ENCODE measurements around the gene S100A5.
A peak's percentile ranks its signal among the peaks of the same experiment; 100 is the strongest.
"Not testable (repeated sequence)": the region's sequence is repeated elsewhere in the genome, so short reads cannot be mapped to it uniquely, and the experiment has no call there.

The S100A5 gene, protein sequence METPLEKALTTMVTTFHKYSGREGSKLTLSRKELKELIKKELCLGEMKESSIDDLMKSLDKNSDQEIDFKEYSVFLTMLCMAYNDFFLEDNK

DNA sequence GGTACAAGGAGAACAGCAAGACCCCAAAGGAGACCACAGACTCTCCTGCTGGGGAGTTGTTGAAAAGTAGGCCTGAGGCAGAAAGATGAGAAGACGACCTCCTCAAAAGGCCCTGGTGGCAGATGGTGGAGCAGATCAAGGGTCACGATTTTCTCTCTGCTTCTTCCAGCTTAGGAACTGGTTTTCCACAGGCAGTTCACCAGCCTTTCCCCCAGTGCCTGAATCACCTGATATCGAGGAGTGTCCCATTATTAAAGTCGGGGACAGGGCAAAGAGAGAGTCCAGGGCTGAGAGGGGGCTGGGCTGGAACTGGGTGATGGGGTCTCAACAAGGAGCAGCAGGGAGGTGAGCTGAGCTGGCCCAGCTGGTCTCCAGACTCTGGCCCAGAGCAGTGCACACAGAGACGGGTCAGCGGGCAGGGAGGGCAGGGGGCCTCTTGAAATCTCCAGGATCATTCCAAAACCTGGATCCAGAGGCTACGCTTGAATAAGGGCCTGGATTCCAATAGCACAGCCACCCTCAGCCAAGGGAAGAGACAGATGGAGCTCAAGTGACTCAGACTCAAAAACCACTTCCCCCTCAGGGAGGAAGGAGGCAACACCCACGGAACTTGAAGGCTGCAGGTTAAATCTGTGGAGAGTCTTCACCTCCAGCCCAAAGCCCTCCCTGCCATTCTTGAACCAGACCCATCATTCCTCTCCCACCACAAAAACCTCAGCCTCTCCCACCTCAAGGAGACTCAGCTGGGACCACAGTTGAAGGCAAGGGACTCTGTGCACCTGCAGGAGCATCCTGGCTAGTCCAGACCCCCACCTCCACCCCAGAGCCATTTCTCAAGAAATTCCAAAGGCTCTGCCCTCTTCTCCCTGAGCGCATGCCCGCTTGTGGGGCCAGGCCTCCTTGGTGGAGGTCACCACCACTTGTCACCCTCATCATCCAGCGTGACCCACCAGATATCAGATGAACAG is at the start of gene S100A5:
TSS of gene S100A5 (minus strand) at position 541 of the 968 bp plus-strand sequence. CDS start 743 bp downstream, outside the sequence.
- peak; percentile 54 for DNase-seq

DNA sequence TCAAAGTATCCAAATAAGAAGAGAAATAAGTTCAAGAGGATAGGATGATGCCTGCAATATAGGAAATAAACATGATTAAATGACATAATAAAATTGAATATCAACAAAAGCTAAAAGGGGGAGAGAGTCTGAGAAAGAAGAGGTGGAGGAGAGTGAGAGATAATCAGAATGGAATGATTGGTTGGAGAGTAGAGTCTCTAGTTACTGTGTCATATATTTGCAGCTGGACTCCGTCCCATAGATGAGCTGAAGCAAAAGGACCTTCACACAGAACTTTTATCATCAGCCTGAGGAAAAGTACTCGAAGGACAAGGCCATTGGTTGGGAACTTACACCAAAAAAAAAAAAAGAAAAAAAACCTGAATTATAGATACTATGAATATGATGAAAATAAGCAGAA is 47.7 kb upstream of the S100A5 start:
- DNase-seq, result no peak

DNA sequence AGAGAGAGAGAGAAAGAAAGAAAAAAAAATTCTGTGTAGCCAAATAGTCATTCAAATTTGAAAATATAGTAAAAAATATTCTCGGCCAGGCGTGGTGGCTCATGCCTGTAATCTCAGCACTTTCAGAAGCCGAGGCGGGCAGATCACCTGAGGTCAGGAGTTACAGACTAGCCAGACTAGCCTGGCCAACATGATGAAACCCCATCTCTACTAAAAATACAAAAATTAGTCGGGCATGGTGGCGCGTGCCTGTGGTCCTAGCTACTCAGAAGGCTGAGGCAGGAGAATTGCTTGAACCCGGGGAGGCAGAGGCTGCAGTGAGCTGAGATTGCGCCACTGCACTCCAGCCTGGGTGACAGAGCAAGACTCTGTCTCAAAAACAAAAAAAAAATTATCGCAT is 47.3 kb upstream of the S100A5 start:
- not testable (repeated sequence) for DNase-seq

DNA sequence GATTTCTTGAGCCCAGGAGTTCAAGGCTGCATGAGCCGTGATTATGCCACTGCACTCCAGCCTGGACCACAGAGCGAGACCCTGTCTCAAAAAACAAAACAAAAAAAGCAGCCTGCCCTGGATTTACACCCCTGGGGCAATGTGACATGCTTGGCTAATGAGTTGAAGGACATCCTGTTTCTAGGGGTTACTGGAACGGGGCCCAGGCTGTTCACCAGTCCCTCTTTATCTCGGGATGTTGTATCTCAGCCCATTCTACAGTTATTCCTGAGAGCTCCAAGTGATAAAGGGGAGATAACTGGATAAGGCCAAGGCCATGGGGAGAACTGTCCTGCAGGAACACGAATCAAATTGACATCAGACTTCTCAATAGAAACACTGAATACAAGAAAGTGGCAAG is 46.6 kb upstream of the S100A5 start:
- DNase-seq, result no peak

DNA sequence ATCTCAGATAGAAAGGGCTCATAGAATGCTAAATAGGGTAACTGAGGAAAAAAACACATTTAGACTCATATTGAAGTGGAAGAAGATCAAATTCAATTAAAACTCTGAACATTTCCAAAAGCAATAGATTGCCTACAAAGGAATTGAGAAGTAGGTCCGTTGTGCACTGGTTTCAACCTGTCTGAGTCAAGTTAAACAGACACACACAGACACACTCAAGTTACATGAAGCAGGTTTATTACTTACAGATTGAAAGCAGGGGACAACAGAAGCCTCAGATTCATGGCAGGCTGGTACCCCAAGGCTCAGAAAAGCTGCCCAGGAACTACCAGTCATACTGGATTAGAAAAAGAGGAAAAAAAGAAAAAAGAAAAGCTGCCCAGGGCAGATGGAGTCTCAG is 45.6 kb upstream of the S100A5 start:
- no peak for DNase-seq

DNA sequence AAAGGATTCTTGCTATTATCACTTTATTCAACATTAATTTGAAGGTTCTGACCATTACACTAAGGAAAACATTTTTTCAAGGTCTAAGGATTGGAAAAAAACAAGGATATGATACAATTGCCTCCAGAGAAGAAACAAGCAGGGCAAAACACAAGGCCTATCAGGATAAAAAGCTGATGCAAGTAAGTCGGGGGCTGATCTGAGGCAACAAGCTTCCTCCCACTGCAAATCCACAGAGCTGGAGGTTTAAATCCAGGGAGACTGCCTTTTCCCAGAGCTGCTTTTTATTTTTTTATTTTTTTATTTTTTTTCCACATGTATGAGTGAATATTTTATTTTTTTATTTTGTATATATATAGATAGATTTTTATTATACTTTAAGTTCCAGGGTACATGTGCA is 44.3 kb upstream of the S100A5 start:
- DNase-seq, result no peak

DNA sequence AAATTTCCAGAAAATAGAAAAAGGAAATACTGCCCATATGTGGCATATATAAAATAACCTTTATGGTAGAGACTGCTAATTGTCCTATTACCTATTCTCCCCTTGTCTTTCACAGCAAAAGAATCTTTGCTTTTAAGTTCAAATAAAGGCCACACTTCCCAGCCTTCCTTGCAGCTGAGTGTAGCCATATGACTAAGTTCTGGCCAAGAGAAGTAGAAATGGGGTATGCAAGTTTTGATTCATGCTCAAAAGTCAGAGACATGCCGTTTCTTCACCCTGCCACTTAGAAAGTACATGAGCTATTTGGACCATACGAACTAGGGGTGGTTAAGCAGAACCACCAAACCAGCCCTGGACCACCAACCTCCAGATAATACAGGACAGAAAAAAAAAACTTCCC is 43.2 kb upstream of the S100A5 start:
- DNase-seq, result no peak

DNA sequence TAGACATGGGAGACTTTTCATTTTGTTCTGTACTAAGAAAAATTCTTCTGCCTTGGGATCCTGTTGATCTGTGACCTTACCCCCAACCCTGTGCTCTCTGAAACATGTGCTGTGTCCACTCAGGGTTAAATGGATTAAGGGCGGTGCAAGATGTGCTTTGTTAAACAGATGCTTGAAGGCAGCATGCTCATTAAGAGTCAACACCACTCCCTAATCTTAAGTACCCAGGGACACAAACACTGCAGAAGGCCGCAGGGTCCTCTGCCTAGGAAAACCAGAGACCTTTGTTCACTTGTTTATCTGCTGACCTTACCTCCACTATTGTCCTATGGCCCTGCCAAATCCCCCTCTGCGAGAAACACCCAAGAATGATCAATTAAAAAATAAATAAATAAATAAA is 42.8 kb upstream of the S100A5 start:
- not testable (repeated sequence) for DNase-seq

DNA sequence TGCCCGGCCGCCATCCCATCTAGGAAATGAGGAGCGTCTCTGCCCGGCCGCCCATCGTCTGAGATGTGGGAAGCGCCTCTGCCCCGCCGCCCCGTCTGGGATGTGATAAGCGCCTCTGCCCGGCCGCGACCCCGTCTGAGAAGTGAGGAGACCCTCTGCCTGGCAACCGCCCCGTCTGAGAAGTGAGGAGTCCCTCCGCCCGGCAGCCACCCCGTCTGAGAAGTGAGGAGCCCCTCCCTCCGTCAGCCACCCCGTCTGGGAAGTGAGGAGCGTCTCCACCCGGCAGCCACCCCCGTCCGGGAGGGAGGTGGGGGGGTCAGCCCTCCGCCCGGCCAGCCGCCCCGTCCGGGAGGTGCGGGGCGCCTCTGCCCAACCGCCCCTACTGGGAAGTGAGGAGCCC is 42.1 kb upstream of the S100A5 start:
- DNase-seq, result not testable (repeated sequence)

DNA sequence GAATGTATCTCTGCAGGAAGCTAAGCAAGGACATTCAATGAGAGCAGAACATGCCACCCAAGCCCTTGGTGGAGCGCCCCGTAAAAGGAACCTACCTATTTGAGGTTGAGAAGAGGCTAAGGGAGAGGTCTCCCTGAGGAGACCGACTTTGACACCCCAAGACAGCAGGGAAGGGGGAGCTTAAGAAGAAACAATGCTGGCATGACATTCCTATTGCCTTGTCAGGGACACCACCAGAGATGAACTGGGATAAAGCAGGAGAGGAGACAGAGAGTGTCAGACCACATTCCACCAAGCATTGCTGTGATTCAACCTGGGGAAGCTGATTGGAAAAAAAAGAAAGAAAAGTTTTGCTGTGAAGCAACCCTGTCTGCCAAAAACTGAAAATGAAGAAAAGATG is 38.2 kb upstream of the S100A5 start:
- no peak for DNase-seq

DNA sequence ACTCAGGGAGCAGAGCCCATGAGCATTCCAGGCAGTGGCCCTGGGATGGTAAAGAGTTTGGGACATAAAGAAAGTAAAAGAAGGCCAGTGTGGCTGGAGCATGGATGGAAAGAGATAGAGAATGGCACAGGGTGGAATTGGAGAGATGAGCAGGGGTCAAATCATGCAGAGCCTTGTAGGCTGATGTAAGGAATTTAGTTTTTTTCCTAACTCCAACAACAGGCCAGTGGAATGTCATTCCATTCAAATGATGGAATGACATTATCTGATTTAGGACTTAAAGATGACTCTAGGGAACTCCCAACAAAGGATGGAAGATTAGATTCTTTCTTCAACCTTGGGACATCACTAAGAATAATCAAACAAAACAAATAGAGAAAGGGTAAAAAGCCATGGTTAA is 37.8 kb upstream of the S100A5 start:
- DNase-seq, result no peak

DNA sequence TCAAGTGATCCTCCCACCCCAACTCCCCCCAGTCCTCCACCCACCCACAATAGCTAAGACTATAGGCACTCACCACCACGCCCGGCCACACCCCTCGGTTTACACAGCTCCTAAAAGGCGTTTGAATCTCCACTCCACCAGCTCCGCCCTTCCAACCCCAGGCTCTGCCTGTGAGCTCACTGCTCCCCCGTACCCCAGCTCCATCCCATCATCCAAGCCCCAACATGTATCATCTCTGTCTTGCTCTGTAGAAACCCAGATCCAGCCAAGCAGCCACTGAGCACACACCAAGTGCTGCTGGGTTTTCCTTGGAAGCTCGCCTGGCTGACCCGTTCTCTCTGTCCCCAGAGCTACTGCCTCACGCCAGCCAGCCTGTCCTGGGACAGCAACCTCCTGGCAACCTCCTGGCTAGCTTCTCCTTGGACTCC is 36.9 kb upstream of the S100A5 start:
- DNase-seq, result no peak

DNA sequence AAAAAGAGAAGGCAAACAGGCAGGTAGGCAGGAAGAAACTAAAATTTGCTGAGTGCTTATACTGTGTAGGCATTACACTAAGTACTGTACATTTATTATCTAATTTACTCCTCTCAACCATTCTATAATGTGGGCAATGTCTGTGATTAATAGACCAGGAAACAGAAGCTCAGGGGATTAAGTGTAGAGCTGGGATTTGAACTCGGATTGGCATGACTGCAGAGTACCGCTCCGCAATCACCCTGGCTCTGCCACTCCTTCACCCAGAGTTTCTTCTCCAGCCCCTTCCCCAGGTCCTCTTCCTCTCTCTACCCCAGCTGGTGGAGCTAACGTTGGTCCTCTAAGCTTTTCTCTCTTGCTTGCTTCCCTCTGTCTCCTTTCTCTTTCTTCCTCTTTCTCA is 36.4 kb upstream of the S100A5 start:
- no peak for DNase-seq

DNA sequence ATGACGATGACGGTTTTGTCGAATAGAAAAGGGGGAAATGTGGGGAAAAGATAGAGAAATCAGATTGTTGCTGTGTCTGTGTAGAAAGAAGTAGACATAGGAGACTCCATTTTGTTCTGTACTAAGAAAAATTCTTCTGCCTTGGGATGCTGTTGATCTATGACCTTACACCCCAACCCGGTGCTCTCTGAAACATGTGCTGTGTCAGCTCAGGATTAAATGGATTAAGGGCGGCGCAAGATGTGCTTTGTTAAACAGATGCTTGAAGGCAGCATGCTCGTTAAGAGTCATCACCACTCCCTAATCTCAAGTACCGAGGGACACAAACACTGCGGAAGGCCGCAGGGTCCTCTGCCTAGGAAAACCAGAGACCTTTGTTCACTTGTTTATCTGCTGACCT is 34.8 kb upstream of the S100A5 start:
- DNase-seq, result not testable (repeated sequence)

DNA sequence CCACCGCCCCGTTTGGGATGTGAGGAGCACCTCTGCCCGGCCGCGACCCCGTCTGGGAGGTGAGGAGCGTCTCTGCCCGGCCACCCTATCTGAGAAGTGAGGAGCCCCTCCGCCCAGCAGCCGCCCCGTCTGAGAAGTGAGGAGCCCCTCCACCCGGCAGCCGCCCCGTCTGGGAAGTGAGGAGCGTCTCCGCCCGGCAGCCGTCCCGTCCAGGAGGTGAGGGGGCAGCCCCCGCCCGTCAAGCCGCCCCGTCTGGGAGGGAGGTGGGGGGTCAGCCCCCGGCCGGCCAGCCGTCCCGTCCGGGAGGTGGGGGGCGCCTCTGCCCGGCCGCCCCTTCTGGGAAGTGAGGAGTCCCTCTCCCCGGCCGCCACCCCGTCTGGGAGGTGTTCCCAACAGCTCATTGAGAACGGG is 34.4 kb upstream of the S100A5 start:
- not testable (repeated sequence) for DNase-seq

DNA sequence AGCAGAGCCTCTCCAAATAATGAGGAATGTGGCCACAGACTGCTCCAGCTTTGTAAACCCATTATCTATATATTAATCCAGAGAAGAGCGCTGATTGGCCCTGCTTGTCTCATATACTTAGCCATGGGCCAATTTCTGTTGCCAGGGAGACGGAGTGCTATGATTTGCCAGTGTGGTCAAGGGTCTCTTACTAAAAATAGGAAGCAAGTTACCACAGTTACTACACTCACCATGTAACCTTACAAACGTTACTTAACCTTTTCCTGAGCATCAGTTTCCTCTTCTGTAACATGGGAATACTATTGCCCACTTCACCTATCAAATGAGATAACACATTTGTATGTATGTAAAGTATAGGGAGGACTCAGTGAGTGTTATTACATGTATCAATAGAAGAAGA is 32.6 kb upstream of the S100A5 start:
- DNase-seq, result no peak

DNA sequence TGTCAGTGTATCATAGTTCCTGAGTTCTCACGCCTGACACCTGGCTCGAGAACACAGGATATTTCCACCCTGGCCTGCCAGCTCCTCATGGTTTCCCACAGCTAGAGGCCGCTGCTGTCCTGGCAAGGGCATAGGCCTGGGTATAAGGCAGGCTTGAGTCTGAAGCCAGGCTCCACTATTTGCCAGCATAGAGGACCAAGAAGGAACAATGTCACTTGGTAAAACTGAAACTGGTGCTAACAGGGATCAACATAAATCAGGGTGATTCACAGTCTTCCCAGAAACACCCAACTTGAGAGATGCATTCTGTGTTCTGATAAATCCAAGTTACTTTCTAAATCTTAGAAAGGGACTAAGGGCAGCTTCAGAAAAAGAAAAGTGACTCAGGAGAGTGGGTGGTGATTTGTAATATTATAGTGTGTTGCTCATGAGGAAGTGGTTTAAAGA is 31.9 kb upstream of the S100A5 start:
- peak; percentile 53 for DNase-seq

DNA sequence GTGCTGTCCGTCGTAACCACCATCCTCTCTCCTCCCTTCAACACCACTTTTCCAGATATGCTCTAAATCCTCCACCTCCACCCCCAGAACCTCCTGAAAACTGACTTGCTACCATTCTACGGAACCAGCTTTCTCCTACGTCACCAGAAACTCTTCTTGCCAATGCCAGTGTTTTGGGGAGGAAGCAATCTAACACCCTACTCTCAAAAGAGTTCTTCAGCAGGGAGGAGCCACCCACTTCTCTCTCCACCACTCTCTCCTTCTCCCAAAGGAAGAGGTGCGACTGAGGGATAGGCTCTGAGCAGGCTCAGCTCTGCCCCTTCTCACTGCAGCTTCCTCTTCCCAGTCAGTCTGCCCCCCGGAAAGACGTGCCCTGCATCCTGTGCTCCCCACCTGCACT is 31.0 kb upstream of the S100A5 start:
- DNase-seq, result no peak

DNA sequence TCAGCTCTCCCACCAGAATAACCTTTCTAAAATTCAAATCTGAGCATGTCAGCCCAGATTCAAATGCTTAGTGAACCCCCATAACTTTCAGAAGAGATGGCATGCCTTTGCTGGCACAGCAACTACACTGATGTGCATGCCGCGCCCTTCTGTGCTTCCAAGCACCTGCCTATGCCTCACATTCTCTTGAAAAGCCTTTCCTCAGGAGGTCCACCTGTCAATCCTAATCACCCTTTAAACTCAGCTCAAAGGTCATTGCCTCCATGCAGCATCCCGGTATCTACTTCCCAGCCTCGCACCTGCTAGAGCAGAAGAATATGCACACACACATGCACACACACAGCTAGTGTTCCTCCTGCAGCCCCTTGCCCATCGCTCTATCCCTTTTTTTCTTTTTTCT is 30.1 kb upstream of the S100A5 start:
- no peak for DNase-seq

DNA sequence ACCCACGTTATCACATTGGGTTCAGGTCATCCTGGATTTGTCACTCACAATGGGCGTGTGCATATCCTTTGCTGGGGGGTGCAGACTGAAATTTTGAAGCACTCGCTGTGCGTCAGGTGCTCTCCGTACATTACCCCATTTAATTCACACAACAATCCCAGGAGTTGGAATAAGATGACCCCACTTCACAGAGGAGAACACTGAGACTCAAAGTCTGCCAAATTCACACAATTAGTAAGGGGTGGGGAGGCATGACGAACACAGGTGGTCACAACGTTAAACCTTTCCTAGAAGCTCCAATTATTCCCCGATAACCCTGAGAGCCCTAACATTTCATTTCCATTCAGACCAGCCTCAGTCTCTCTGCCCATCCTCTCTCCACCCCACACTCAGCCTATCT is 28.7 kb upstream of the S100A5 start:
- no peak for DNase-seq

DNA sequence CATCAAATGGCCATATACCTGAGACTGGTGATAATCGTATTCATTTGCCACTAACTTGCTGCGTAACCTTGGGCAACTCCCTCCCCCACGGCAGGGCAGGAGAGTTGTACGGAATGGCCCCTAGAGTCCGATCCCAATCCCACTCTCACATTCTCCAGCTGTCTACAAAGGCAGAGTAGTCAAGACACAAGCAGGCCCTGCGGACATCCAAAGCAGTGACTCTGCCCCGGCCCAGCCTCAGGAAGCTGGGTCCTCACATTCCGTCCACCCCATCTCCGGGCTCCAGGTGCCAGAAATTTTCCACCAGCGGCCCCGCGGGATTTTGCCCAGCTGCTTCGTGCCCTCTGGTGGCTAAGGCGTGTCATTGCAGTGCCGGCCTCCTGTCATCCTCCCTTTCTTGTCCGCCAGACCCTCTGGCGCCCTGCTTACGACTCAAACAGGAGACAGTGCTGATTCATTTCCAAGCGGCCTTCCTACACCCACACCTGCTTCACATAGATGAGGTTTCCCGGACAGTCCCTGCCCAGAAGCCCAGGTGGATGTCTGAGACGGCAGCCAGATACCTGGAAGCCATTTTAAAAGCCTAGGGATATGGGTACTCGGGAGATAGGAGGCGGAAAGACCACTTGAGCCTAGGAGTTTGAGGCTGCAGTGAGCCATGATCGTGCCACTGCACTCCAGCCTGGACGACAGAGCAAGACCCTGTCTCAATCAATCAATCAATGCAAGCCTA is 27.8 kb upstream of the S100A5 start:
- DNase-seq, result peak; percentile 82

DNA sequence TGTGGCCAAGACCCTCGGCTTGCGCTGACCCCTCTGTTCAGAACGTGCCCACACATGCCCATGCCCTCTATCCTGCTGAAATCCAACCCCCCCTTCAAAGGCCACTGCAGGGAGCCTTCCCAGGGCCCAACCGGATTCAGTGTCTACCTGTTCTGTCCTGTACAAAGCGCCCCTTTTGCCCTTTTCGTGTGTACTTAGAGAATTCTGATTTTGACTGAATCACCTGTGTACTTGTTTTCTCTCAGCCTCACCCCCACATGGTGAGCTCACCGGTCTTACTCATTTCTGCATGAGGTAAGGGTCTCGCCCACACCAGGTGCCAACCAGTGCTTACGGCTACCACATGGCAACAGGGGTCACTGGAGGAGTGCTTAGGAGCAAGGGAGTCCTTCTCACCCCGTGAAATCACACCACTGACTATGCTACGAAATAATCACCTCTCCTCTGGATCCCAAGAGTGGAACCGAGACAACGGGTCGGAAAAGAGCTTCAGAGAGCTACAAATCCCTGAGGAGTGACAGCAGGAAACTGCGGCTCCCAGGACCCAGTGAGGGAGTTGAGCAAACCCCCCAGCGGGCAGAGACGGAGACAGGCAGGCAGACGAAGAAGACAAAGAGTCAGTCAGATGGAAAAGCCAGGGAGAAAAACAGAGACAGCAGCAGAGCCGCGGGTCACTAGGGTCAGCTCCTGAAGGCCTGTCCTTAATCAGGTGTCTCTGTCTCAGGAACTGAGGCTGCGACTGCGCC is 27.1 kb upstream of the S100A5 start:
- DNase-seq, result no peak

All from activated T-cell treated with anti-CD3 and anti-CD28 coated beads, Interleukin-2, amount 50 U/mL, for 1 hour (primary cell).